ENCODE data around the gene CCDC27. TPM values are rescaled to one million over a fixed set of nuclear protein-coding genes. Genes with fewer than 3 reads are reported as not detected.

The CCDC27 gene
- total RNA-seq, 1 experiment from 2014 or later = not detected

DNA sequence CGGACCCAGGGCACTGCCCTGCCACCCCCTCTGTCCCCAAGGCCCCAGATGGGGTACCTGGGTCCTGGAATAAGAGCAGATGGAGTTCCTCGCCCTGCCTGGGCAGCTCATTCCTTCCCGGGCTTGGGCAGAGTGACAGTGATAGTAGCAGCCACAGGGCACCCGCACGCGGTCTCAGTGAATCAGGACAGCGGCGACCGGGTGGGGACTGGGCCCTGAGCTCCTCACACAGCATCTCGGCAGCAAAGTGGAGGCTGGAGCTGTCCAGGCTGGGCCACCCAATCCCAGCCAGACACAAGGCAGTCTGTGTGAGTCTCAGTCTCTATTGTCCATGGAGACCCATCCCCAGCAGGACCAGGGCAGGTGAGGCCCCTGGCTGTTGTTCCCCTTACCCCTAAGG is 37.4 kb upstream of the CCDC27 start:
- Histone ChIP-seq H3K9me3 (no peaks in the 10 kb centered on the region), H3K4me3 (ENCODE audit: low read depth, low read length) (no peak overlapping the region), H3K27me3 (replicated peaks; ENCODE audit: control insufficient read depth, insufficient read depth, low read length) (no peaks in the 10 kb centered on the region), H3K4me1 (no peaks in the 10 kb centered on the region), H3K36me3 (ENCODE audit: control insufficient read depth, insufficient read depth, low read length) (no peaks in the 10 kb centered on the region)
- BruUV-seq (replicated peaks) = no TSS peak
- Mint-ChIP-seq H3K9me3 (ENCODE audit: unreplicated experiment) (no peaks in the 10 kb centered on the region), H3K27ac (ENCODE audit: unreplicated experiment) (no peak overlapping the region), H3K27me3 (ENCODE audit: insufficient read depth, unreplicated experiment) (no peaks in the 10 kb centered on the region), H3K36me3 (ENCODE audit: insufficient read depth, unreplicated experiment) (no peaks in the 10 kb centered on the region), H3K4me3 (ENCODE audit: unreplicated experiment) (no peak overlapping the region), H3K4me1 (ENCODE audit: low read depth, unreplicated experiment) (no peaks in the 10 kb centered on the region)
- POLR2A ChIA-PET = no interaction called here
- CTCF ChIA-PET = no interaction called here
- intact Hi-C loops (cut with micrococcal nuclease; ENCODE audit: unreplicated experiment) = no loop called here
- DNase-seq = no peak
- TF ChIP-seq, protein P1, sequence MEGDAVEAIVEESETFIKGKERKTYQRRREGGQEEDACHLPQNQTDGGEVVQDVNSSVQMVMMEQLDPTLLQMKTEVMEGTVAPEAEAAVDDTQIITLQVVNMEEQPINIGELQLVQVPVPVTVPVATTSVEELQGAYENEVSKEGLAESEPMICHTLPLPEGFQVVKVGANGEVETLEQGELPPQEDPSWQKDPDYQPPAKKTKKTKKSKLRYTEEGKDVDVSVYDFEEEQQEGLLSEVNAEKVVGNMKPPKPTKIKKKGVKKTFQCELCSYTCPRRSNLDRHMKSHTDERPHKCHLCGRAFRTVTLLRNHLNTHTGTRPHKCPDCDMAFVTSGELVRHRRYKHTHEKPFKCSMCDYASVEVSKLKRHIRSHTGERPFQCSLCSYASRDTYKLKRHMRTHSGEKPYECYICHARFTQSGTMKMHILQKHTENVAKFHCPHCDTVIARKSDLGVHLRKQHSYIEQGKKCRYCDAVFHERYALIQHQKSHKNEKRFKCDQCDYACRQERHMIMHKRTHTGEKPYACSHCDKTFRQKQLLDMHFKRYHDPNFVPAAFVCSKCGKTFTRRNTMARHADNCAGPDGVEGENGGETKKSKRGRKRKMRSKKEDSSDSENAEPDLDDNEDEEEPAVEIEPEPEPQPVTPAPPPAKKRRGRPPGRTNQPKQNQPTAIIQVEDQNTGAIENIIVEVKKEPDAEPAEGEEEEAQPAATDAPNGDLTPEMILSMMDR (IDR thresholded peaks at IDR 0.05; ENCODE audit: insufficient read depth in 1 of 2, low read depth in 1 of 2, low read length in 1 of 2, severe bottlenecking in 1 of 2, unreplicated experiment in 1 of 2) = no peak

DNA sequence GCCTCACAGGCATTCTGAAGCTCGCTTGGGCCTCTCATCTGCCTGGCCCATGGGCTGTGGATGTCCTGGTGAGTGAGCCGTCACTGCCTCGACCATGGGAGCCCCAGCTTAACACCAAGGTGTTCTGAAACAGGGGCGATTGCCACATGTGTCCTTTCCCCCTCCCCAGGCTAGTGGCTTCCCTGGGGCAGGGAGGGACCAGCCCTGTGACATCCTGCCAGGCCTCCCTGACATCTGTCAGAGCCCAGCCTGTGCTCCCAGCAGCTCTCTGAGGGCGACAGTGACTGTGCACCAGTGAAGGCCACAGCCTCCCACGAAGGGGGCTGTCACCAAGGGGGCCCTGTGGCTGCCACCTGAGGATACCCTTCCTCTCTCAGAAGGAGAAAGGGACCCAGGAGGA is 35.9 kb upstream of the CCDC27 start:
- no peaks in the 10 kb centered on the region for H3K36me3 ChIP-seq (ENCODE audit: control insufficient read depth, insufficient read depth, low read length)
- H3K27me3 ChIP-seq (replicated peaks; ENCODE audit: control insufficient read depth, insufficient read depth, low read length) = no peaks in the 10 kb centered on the region
- Mint-ChIP-seq H3K4me1 (ENCODE audit: low read depth, unreplicated experiment) (no peaks in the 10 kb centered on the region), H3K27me3 (ENCODE audit: insufficient read depth, unreplicated experiment) (no peaks in the 10 kb centered on the region), H3K36me3 (ENCODE audit: insufficient read depth, unreplicated experiment) (no peaks in the 10 kb centered on the region), H3K27ac (ENCODE audit: unreplicated experiment) (no peak overlapping the region), H3K9me3 (ENCODE audit: unreplicated experiment) (no peaks in the 10 kb centered on the region), H3K4me3 (ENCODE audit: unreplicated experiment) (no peak overlapping the region)
- TF ChIP-seq, protein P1 (IDR thresholded peaks at IDR 0.05; ENCODE audit: insufficient read depth in 1 of 2, low read depth in 1 of 2, low read length in 1 of 2, severe bottlenecking in 1 of 2, unreplicated experiment in 1 of 2) = no peak
- H3K4me3 ChIP-seq (ENCODE audit: low read depth, low read length) = no peak overlapping the region
- POLR2A ChIA-PET = no interaction called here
- H3K9me3 ChIP-seq = no peaks in the 10 kb centered on the region
- no TSS peak for BruUV-seq (replicated peaks)
- intact Hi-C loops (cut with micrococcal nuclease; ENCODE audit: unreplicated experiment) = no loop called here
- CTCF ChIA-PET = interaction anchor here (0.9 kb wide), 1 partner anchor 8 kb away, joined by 3 read pairs; no protein-coding TSS in a partner anchor
- no peaks in the 10 kb centered on the region for H3K4me1 ChIP-seq
- no peak for DNase-seq

DNA sequence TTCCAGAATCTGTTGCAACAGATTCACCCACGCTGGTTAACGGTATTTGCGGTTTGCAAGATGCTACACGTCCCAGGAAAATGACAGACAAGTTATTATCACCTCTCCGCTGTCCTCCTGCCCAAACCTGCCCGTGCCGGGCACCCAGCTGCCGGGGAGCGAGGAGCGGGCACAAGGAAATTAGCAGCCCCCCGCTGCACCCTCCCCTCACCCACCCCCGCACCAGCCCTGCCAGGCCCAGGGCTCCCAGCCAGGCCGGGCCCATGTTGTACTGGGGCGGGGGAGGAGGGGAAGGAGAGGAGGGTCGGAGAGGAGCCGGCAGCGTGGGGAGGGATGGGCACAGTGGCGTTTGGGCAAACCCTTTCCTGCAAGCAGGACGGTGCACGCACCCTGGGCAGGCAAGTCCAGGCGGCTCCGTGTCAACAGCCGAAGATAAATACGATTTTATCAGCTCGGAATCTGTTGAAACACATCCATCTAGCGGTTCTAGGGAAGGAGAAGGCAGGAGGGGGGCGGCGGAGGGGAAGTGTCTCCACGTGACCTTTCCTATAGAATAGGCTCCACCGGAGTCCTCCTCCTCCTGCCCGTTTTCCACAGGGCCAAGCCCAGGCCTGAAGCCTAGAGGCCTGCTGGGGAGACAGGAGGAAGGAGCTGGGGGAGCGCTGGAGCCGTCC is 35.1 kb upstream of the CCDC27 start:
- H3K27me3 Mint-ChIP-seq (ENCODE audit: insufficient read depth, unreplicated experiment) = no peaks in the 10 kb centered on the region
- DNase-seq = no peak
- intact Hi-C loops (cut with micrococcal nuclease; ENCODE audit: unreplicated experiment) = no loop called here
- TF ChIP-seq, protein P1 (IDR thresholded peaks at IDR 0.05; ENCODE audit: insufficient read depth in 1 of 2, low read depth in 1 of 2, low read length in 1 of 2, severe bottlenecking in 1 of 2, unreplicated experiment in 1 of 2) = no peak
- Histone ChIP-seq H3K4me3 (ENCODE audit: low read depth, low read length) (no peak overlapping the region), H3K4me1 (no peaks in the 10 kb centered on the region), H3K9me3 (no peaks in the 10 kb centered on the region), H3K27me3 (replicated peaks; ENCODE audit: control insufficient read depth, insufficient read depth, low read length) (no peaks in the 10 kb centered on the region), H3K36me3 (ENCODE audit: control insufficient read depth, insufficient read depth, low read length) (no peaks in the 10 kb centered on the region)
- H3K9me3 Mint-ChIP-seq (ENCODE audit: unreplicated experiment) = no peaks in the 10 kb centered on the region
- no peaks in the 10 kb centered on the region for H3K4me1 Mint-ChIP-seq (ENCODE audit: low read depth, unreplicated experiment)
- no peaks in the 10 kb centered on the region for H3K36me3 Mint-ChIP-seq (ENCODE audit: insufficient read depth, unreplicated experiment)
- ChIA-PET CTCF (no interaction called here), POLR2A (no interaction called here)
- no peak overlapping the region for H3K4me3 Mint-ChIP-seq (ENCODE audit: unreplicated experiment)
- no peak overlapping the region for H3K27ac Mint-ChIP-seq (ENCODE audit: unreplicated experiment)
- BruUV-seq (replicated peaks) = no TSS peak

Measured in Caco-2 (cell line).